WTC11 (cell line): ENCODE measurements around the gene SAFB. TPM values are rescaled to one million over a fixed set of nuclear protein-coding genes. Genes with fewer than 3 reads are reported as not detected.

Source experiments
- ATAC-seq: fragments of 200-7000 bp; cut with Tn5 transposase; 2 replicates; pipeline ENCODE4 v1.10.0; 2021; ENCODE audit warnings: mild to moderate bottlenecking, moderate library complexity
- CTCF ChIA-PET: fragments of 300-600 bp; sonication (Branson Sonifier 250); formaldehyde crosslinking; loops from one replicate; lab custom pipeline; 2021; ENCODE audit warnings: antibody characterized with exemption; lab: Charles Lee
- POLR2A ChIA-PET: fragments of 350-600 bp; sonication (Branson Sonifier 250); formaldehyde crosslinking; loops from one replicate; lab custom pipeline; 2021; ENCODE audit warnings: antibody characterized with exemption; lab: Charles Lee
- DNase-seq: peaks from one replicate; pipeline ENCODE4 v3.0.0; 2021; ENCODE audit warnings: low spot score
- H3K27ac Mint-ChIP-seq: 2 replicates; pipeline ENCODE4 v1.8.0; 2021; ENCODE audit warnings: mixed read lengths
- H3K27me3 Mint-ChIP-seq: 2 replicates; pipeline ENCODE4 v1.8.0; 2021; ENCODE audit warnings: low read depth, mild to moderate bottlenecking, moderate library complexity, mixed read lengths
- H3K36me3 Mint-ChIP-seq: 2 replicates; pipeline ENCODE4 v1.8.0; 2021; ENCODE audit warnings: mixed read lengths
- H3K4me1 Mint-ChIP-seq: 2 replicates; pipeline ENCODE4 v1.8.0; 2022; ENCODE audit warnings: mixed read lengths
- H3K4me3 Mint-ChIP-seq: 2 replicates; pipeline ENCODE4 v1.8.0; 2021; ENCODE audit warnings: mild to moderate bottlenecking, moderate library complexity, mixed read lengths
- H3K9me3 Mint-ChIP-seq: 2 replicates; pipeline ENCODE4 v1.8.0; 2021; ENCODE audit warnings: mixed read lengths
- ELF4 ChIP-seq: sonication (generic); formaldehyde crosslinking; IDR thresholded peaks from 2 replicates; pipeline ENCODE4 v1.8.1; 2022; ENCODE audit warnings: low read depth, mild to moderate bottlenecking, moderate library complexity, missing genetic modification reagents
- ETV6 ChIP-seq: sonication (generic); formaldehyde crosslinking; IDR thresholded peaks from 2 replicates; pipeline ENCODE4 v1.8.1; 2022; ENCODE audit warnings: mild to moderate bottlenecking, missing genetic modification reagents
- KAT7 ChIP-seq: sonication (generic); formaldehyde crosslinking; IDR thresholded peaks from 2 replicates; pipeline ENCODE4 v1.8.1; 2023; ENCODE audit warnings: missing genetic modification reagents, mild to moderate bottlenecking, borderline replicate concordance
- MXD4 ChIP-seq: fragments of 250-450 bp; sonication (Bioruptor Pico); IDR thresholded peaks from 2 replicates; pipeline ENCODE4 v1.8.0; 2021; ENCODE audit warnings: mild to moderate bottlenecking, moderate library complexity, borderline replicate concordance
- NFE2L1 ChIP-seq: sonication (generic); formaldehyde crosslinking; IDR thresholded peaks from 2 replicates; pipeline ENCODE4 v1.8.1; 2023; ENCODE audit warnings: missing genetic modification reagents
- OVOL2 ChIP-seq: fragments of 250-450 bp; sonication (Bioruptor Pico); IDR thresholded peaks from 2 replicates; pipeline ENCODE4 v1.9.0; 2021; ENCODE audit warnings: mild to moderate bottlenecking, borderline replicate concordance
- ZNF263 ChIP-seq: sonication (generic); formaldehyde crosslinking; IDR thresholded peaks from 2 replicates; pipeline ENCODE4 v1.8.1; 2022; ENCODE audit warnings: low read depth, mild to moderate bottlenecking, moderate library complexity, missing genetic modification reagents
- ZNF396 ChIP-seq: fragments of 250-450 bp; sonication (Bioruptor Pico); IDR thresholded peaks from 2 replicates; pipeline ENCODE4 v1.8.0; 2021; ENCODE audit warnings: mild to moderate bottlenecking, moderate library complexity, borderline replicate concordance
- total RNA-seq: library from RNA; stranded (reverse); gene quantifications from 3 replicates; pipeline ENCODE4 v1.2.3, GENCODE V29; 2021
- TF ChIP-seq, protein P1 (sequence below): sonication (generic); formaldehyde crosslinking; IDR thresholded peaks from 2 replicates; pipeline ENCODE4 v1.8.1; 2023; ENCODE audit warnings: mild to moderate bottlenecking, missing genetic modification reagents
- TF ChIP-seq, protein P2 (sequence below): fragments of 250-450 bp; sonication (Bioruptor Pico); IDR thresholded peaks from 2 replicates; pipeline ENCODE4 v1.9.0; 2021; ENCODE audit warnings: mild to moderate bottlenecking
- TF ChIP-seq, protein P3 (sequence below): sonication (generic); formaldehyde crosslinking; IDR thresholded peaks from 2 replicates; pipeline ENCODE4 v1.8.1; 2023; ENCODE audit warnings: mild to moderate bottlenecking, missing genetic modification reagents, moderate library complexity
- TF ChIP-seq, protein P4 (sequence below): sonication (generic); formaldehyde crosslinking; IDR thresholded peaks from 2 replicates; pipeline ENCODE4 v1.8.1; 2023; ENCODE audit warnings: mild to moderate bottlenecking, missing genetic modification reagents, borderline replicate concordance
- TF ChIP-seq, protein P5 (sequence below): sonication (generic); formaldehyde crosslinking; IDR thresholded peaks from 2 replicates; pipeline ENCODE4 v1.8.1; 2023; ENCODE audit warnings: mild to moderate bottlenecking, moderate library complexity, missing genetic modification reagents
- TF ChIP-seq, protein P6 (sequence below): sonication (generic); formaldehyde crosslinking; IDR thresholded peaks from 2 replicates; pipeline ENCODE4 v1.8.1; 2022; ENCODE audit warnings: low read depth, mild to moderate bottlenecking, moderate library complexity, missing genetic modification reagents, borderline replicate concordance

Gene SAFB
- total RNA-seq, 1 experiment from 2014 or later, result 141 TPM

DNA sequence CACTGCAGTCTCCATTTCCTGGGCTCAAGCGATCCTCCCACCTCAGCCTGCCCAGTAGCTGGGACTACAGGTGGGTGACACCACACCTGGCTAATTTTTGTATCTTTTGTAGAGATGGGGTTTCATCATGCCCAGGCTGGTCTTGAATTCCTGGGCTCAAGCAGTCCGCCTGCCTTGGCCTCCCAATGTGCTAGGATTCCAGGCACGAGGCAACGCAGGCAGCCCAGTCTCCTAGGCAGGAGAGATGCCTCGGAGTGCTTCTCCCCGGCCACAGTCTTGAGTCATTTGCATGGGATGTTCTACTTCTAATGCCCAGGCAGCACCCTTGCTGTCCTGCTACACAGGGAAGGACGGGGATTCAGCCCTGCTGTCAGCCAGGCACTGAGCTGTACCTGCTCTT, 48.7 kb downstream of the SAFB start:
- POLR2A ChIA-PET, result no interaction called here
- CTCF ChIA-PET, result no interaction called here

DNA sequence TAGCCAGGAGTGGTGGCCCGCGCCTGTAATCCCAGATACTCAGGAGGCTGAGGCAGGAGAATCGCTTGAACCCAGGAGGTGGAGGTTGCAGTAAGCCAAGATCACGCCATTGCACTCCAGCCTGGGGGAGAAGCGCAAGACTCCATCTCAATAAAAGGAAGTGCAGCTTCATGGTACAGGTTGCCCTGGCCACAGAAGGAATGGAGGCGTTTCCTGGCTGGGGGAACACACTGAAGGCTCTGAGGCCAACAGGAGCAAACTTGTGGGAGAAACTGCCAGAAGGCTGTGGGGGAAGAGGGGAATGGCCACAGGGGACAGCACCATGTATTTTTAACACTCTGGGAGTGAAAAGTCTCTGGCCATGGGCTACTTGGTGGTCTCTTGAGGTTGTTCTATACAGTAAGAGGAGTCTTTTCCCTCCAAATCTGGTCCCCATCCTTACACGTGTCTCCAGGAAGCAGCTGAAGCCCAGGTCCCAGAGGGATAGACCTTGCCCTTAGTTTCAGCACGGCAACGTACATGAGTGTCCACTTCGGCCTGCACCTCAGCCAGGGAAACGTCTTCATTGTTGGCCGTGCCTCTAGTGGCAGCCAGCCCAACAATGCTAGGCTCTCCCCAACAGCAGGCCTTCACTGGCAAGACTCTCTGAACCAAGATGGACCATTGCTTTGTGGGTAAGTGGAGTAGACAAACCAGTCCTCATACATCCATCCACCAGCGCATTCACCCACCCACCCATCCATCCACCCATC, 50.0 kb downstream of the SAFB start:
- Mint-ChIP-seq H3K4me3 (no peak overlapping the region), H3K36me3 (peaks cover 15% of the 10 kb centered on the region), H3K27ac (no peak overlapping the region), H3K27me3 (no peaks in the 10 kb centered on the region), H3K4me1 (peaks cover 3% of the 10 kb centered on the region; the same call in 1 of the 2 replicates), H3K9me3 (no peaks in the 10 kb centered on the region)
- POLR2A ChIA-PET, result no interaction called here
- ATAC-seq, result no peak
- TF ChIP-seq, protein P1, sequence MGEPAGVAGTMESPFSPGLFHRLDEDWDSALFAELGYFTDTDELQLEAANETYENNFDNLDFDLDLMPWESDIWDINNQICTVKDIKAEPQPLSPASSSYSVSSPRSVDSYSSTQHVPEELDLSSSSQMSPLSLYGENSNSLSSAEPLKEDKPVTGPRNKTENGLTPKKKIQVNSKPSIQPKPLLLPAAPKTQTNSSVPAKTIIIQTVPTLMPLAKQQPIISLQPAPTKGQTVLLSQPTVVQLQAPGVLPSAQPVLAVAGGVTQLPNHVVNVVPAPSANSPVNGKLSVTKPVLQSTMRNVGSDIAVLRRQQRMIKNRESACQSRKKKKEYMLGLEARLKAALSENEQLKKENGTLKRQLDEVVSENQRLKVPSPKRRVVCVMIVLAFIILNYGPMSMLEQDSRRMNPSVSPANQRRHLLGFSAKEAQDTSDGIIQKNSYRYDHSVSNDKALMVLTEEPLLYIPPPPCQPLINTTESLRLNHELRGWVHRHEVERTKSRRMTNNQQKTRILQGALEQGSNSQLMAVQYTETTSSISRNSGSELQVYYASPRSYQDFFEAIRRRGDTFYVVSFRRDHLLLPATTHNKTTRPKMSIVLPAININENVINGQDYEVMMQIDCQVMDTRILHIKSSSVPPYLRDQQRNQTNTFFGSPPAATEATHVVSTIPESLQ, result no peak
- TF ChIP-seq NFE2L1 (CRISPR knock-in tag) (no peak), ETV6 (no peak), ZNF263 (CRISPR knock-in tag) (no peak), MXD4 (CRISPR knock-in tag) (no peak), KAT7 (CRISPR knock-in tag) (no peak), ZNF396 (no peak), ELF4 (CRISPR knock-in tag) (no peak)
- TF ChIP-seq, protein P2, sequence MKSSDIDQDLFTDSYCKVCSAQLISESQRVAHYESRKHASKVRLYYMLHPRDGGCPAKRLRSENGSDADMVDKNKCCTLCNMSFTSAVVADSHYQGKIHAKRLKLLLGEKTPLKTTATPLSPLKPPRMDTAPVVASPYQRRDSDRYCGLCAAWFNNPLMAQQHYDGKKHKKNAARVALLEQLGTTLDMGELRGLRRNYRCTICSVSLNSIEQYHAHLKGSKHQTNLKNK (CRISPR knock-in tag), result no peak
- TF ChIP-seq, protein P3, sequence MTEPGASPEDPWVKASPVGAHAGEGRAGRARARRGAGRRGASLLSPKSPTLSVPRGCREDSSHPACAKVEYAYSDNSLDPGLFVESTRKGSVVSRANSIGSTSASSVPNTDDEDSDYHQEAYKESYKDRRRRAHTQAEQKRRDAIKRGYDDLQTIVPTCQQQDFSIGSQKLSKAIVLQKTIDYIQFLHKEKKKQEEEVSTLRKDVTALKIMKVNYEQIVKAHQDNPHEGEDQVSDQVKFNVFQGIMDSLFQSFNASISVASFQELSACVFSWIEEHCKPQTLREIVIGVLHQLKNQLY, result no peak
- DNase-seq, result no peak
- CTCF ChIA-PET, result interaction anchor here (0.8 kb wide), 1 partner anchor 14 kb away, joined by 3 read pairs; no protein-coding TSS in a partner anchor

More for the DNA sequence above, 48.7 kb downstream of the SAFB start:
- H3K4me1 Mint-ChIP-seq, result peaks cover 11% of the 10 kb centered on the region
- H3K4me3 Mint-ChIP-seq, result no peak overlapping the region
- no peaks in the 10 kb centered on the region for H3K27me3 Mint-ChIP-seq
- ATAC-seq (no peak), DNase-seq (no peak)
- H3K9me3 Mint-ChIP-seq, result no peaks in the 10 kb centered on the region
- TF ChIP-seq, protein P4, sequence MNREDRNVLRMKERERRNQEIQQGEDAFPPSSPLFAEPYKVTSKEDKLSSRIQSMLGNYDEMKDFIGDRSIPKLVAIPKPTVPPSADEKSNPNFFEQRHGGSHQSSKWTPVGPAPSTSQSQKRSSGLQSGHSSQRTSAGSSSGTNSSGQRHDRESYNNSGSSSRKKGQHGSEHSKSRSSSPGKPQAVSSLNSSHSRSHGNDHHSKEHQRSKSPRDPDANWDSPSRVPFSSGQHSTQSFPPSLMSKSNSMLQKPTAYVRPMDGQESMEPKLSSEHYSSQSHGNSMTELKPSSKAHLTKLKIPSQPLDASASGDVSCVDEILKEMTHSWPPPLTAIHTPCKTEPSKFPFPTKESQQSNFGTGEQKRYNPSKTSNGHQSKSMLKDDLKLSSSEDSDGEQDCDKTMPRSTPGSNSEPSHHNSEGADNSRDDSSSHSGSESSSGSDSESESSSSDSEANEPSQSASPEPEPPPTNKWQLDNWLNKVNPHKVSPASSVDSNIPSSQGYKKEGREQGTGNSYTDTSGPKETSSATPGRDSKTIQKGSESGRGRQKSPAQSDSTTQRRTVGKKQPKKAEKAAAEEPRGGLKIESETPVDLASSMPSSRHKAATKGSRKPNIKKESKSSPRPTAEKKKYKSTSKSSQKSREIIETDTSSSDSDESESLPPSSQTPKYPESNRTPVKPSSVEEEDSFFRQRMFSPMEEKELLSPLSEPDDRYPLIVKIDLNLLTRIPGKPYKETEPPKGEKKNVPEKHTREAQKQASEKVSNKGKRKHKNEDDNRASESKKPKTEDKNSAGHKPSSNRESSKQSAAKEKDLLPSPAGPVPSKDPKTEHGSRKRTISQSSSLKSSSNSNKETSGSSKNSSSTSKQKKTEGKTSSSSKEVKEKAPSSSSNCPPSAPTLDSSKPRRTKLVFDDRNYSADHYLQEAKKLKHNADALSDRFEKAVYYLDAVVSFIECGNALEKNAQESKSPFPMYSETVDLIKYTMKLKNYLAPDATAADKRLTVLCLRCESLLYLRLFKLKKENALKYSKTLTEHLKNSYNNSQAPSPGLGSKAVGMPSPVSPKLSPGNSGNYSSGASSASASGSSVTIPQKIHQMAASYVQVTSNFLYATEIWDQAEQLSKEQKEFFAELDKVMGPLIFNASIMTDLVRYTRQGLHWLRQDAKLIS (CRISPR knock-in tag), result no peak
- TF ChIP-seq, protein P5, sequence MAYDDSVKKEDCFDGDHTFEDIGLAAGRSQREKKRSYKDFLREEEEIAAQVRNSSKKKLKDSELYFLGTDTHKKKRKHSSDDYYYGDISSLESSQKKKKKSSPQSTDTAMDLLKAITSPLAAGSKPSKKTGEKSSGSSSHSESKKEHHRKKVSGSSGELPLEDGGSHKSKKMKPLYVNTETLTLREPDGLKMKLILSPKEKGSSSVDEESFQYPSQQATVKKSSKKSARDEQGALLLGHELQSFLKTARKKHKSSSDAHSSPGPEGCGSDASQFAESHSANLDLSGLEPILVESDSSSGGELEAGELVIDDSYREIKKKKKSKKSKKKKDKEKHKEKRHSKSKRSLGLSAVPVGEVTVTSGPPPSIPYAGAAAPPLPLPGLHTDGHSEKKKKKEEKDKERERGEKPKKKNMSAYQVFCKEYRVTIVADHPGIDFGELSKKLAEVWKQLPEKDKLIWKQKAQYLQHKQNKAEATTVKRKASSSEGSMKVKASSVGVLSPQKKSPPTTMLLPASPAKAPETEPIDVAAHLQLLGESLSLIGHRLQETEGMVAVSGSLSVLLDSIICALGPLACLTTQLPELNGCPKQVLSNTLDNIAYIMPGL, result no peak
- TF ChIP-seq OVOL2 (CRISPR knock-in tag), result no peak
- TF ChIP-seq, protein P6, sequence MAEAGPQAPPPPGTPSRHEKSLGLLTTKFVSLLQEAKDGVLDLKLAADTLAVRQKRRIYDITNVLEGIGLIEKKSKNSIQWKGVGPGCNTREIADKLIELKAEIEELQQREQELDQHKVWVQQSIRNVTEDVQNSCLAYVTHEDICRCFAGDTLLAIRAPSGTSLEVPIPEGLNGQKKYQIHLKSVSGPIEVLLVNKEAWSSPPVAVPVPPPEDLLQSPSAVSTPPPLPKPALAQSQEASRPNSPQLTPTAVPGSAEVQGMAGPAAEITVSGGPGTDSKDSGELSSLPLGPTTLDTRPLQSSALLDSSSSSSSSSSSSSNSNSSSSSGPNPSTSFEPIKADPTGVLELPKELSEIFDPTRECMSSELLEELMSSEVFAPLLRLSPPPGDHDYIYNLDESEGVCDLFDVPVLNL (CRISPR knock-in tag), result no peak
- H3K27ac Mint-ChIP-seq, result no peak overlapping the region
- H3K36me3 Mint-ChIP-seq, result peaks cover 26% of the 10 kb centered on the region
